Tibial nerve (tissue), 4 donors: ENCODE data around the gene KCTD11. TPM values are rescaled to one million over a fixed set of nuclear protein-coding genes. Genes with fewer than 3 reads are reported as not detected.

ENCODE experiments used
- DNase-seq, 2 donors: peaks; one replicate each; pipeline ENCODE4 v3.0.0-alpha.2; 2019; ENCODE audit warnings: low spot score in 2 of 2
- H3K27ac ChIP-seq, 4 donors: fragments of 200-600 bp; sonication (generic) in 3 of 4; one replicate each; pipeline ENCODE4 v1.5.1; 2017 to 2019; ENCODE audit warnings: mild to moderate bottlenecking in 1 of 4
- H3K27me3 ChIP-seq, 2 donors: fragments of 200-600 bp; sonication (generic) in 1 of 2; one replicate each; pipeline versions ENCODE4 v1.5.1 to v1.6.0; 2017 to 2019
- H3K36me3 ChIP-seq, 3 donors: fragments of 200-600 bp; sonication (generic); one replicate each; pipeline ENCODE4 v1.5.1; 2018 to 2019
- H3K4me1 ChIP-seq, 4 donors: fragments of 200-600 bp; sonication (generic) in 3 of 4; one replicate each; pipeline ENCODE4 v1.5.1; 2017 to 2019
- H3K4me3 ChIP-seq, 4 donors: fragments of 200-600 bp; sonication (generic) in 3 of 4; one replicate each; pipeline ENCODE4 v1.5.1; 2017 to 2019; ENCODE audit warnings: mild to moderate bottlenecking in 1 of 4, moderate library complexity in 1 of 4
- H3K9me3 ChIP-seq, 4 donors: fragments of 200-600 bp; sonication (generic) in 3 of 4; one replicate each; pipeline ENCODE4 v1.5.1; 2017 to 2019
- CTCF ChIP-seq, 5 experiments: fragments of 200-600 bp in 3 of 5; fragments of 450-650 bp in 2 of 5; sonication (generic) in 3 of 5; IDR thresholded peaks; one replicate each; pipeline ENCODE4 v1.5.1; 2016 to 2019; ENCODE audit warnings: antibody characterized with exemption in 5 of 5, mild to moderate bottlenecking in 3 of 5, moderate library complexity in 2 of 5
- EP300 ChIP-seq, 2 donors: sonication (generic); formaldehyde crosslinking; IDR thresholded peaks; one replicate each; pipeline ENCODE4 v1.6.1; 2017; ENCODE audit warnings: antibody characterized with exemption in 2 of 2, mild to moderate bottlenecking in 1 of 2
- POLR2A ChIP-seq, 2 donors: fragments of 450-650 bp; IDR thresholded peaks; one replicate each; pipeline ENCODE4 v1.6.1; 2017; ENCODE audit warnings: antibody characterized with exemption in 2 of 2, mild to moderate bottlenecking in 2 of 2, moderate library complexity in 2 of 2
- WGBS, 2 donors: methylation state at CpG; one replicate each; pipeline ENCODE4 v1.1.5; 2018; 5-methylcytosine and 5-hydroxymethylcytosine counted together
- total RNA-seq, 4 donors: library from RNA; depleted of rRNA; stranded (reverse); fragments of >200 nt; gene quantifications; one replicate each; pipeline ENCODE4 v1.1.0, GENCODE V29; 2016

The KCTD11 gene
- total RNA-seq, 4 donors from 2014 or later = 25.3 to 35.4 (median 28.7) TPM

GRCh38 chr17:7323731-7324437, 28.1 kb upstream of the KCTD11 start:
- peak in 1 of 2 donors; percentile 41 for DNase-seq
- Histone ChIP-seq H3K27me3 (no peaks in the 10 kb centered on the region), H3K4me1 (peaks cover 0 to 20% (median 11%) of the 10 kb centered on the region in 4 donors), H3K27ac (no peak overlapping the region), H3K36me3 (peaks cover 7 to 83% (median 25%) of the 10 kb centered on the region in 3 donors), H3K4me3 (no peak overlapping the region), H3K9me3 (no peaks in the 10 kb centered on the region)
- TF ChIP-seq POLR2A (IDR thresholded peaks at IDR 0.05) (no peak), CTCF (IDR thresholded peaks at IDR 0.05) (peak; percentile 66 to 88 (median 75)), EP300 (IDR thresholded peaks at IDR 0.05) (no peak)
- WGBS, 2 donors = 61 to 63% methylated on average over 25 to 39 of the region's 39 CpGs

GRCh38 chr17:7324438-7324779, 27.6 kb upstream of the KCTD11 start:
- TF ChIP-seq CTCF (IDR thresholded peaks at IDR 0.05) = no peak
- no peak for TF ChIP-seq EP300 (IDR thresholded peaks at IDR 0.05)
- TF ChIP-seq POLR2A (IDR thresholded peaks at IDR 0.05) = no peak
- 79 to 97% methylated on average over 3 of the region's 3 CpGs for WGBS, 2 donors
- no peak overlapping the region for H3K27ac ChIP-seq
- no peak overlapping the region for H3K4me3 ChIP-seq
- no peak for DNase-seq
- H3K36me3 ChIP-seq = peaks cover 7 to 78% (median 23%) of the 10 kb centered on the region in 3 donors
- H3K9me3 ChIP-seq = no peaks in the 10 kb centered on the region
- H3K4me1 ChIP-seq = peaks cover 0 to 20% (median 12%) of the 10 kb centered on the region in 4 donors
- H3K27me3 ChIP-seq = no peaks in the 10 kb centered on the region

GRCh38 chr17:7325031-7325528, 26.9 kb upstream of the KCTD11 start:
- H3K9me3 ChIP-seq = no peaks in the 10 kb centered on the region
- H3K4me3 ChIP-seq = no peak overlapping the region
- H3K27ac ChIP-seq = no peak overlapping the region
- 90 to 94% methylated on average over 19 of the region's 19 CpGs for WGBS, 2 donors
- TF ChIP-seq CTCF (IDR thresholded peaks at IDR 0.05) (no peak), POLR2A (IDR thresholded peaks at IDR 0.05) (no peak), EP300 (IDR thresholded peaks at IDR 0.05) (no peak)
- no peak for DNase-seq
- peaks cover 0 to 21% (median 12%) of the 10 kb centered on the region in 4 donors for H3K4me1 ChIP-seq
- H3K36me3 ChIP-seq = peaks cover 7 to 71% (median 23%) of the 10 kb centered on the region in 3 donors
- H3K27me3 ChIP-seq = no peaks in the 10 kb centered on the region

- no peak for TF ChIP-seq EP300 (IDR thresholded peaks at IDR 0.05)
- TF ChIP-seq CTCF (IDR thresholded peaks at IDR 0.05) = no peak
- no peak for TF ChIP-seq POLR2A (IDR thresholded peaks at IDR 0.05)
- H3K27ac ChIP-seq = no peak overlapping the region
- no peaks in the 10 kb centered on the region for H3K9me3 ChIP-seq
- peaks cover 0 to 30% (median 14%) of the 10 kb centered on the region in 4 donors for H3K4me1 ChIP-seq
- peaks cover 4 to 60% (median 22%) of the 10 kb centered on the region in 3 donors for H3K36me3 ChIP-seq
- H3K4me3 ChIP-seq = no peak overlapping the region
- WGBS, 2 donors = 92 to 93% methylated on average over 7 to 11 of the region's 11 CpGs
- no peak for DNase-seq
- no peaks in the 10 kb centered on the region for H3K27me3 ChIP-seq
Measured at GRCh38 chr17:7326186-7326585, 25.8 kb upstream of the KCTD11 start.

GRCh38 chr17:7327056-7327455, 24.9 kb upstream of the KCTD11 start:
- peaks cover 0 to 30% (median 14%) of the 10 kb centered on the region in 4 donors for H3K4me1 ChIP-seq
- no peak for DNase-seq
- peaks cover 4 to 51% (median 15%) of the 10 kb centered on the region in 3 donors for H3K36me3 ChIP-seq
- no peak overlapping the region for H3K4me3 ChIP-seq
- no peak overlapping the region for H3K27ac ChIP-seq
- no peaks in the 10 kb centered on the region for H3K9me3 ChIP-seq
- no peak for TF ChIP-seq CTCF (IDR thresholded peaks at IDR 0.05)
- no peak for TF ChIP-seq EP300 (IDR thresholded peaks at IDR 0.05)
- no peak for TF ChIP-seq POLR2A (IDR thresholded peaks at IDR 0.05)
- H3K27me3 ChIP-seq = peaks cover 0 to 6% of the 10 kb centered on the region in 2 donors
- 86 to 87% methylated on average over 7 of the region's 7 CpGs for WGBS, 2 donors
